MM.1S (cell line): ENCODE data around the gene PITPNM3.

Experiments
- CTCF ChIP-seq: fragments of 300-600 bp; sonication (generic); IDR thresholded peaks from 2 replicates; pipeline ENCODE4 v1.5.1; 2016; ENCODE audit warnings: antibody characterized with exemption, low read length, mixed read lengths
- EZH2 ChIP-seq: fragments of 300-600 bp; sonication (generic); optimal IDR thresholded peaks from 2 replicates; pipeline ENCODE3; 2017; ENCODE audit warnings: low read depth, mild to moderate bottlenecking, antibody characterized with exemption, low read length, mixed read lengths

GRCh38 chr17:6536053-6536452, 20.3 kb downstream of the PITPNM3 start:
- TF ChIP-seq CTCF, result no peak
- no peak for TF ChIP-seq EZH2
